Effector memory CD4-positive, alpha-beta T cell (primary cell): ENCODE results near the gene ARHGDIG.
A peak's percentile ranks its signal among the peaks of the same experiment; 100 is the strongest.

Experiments
- DNase-seq, 3 donors: peaks; one replicate each; pipeline ENCODE4 v3.0.0-alpha.2; 2020
- H3K27ac ChIP-seq: 2 replicates; pipeline ENCODE4 v1.7.0; 2013; ENCODE audit warnings: mild to moderate bottlenecking, low read length, moderate library complexity; ENCODE audit not compliant: insufficient read depth, poor library complexity, severe bottlenecking
- H3K27me3 ChIP-seq: replicated peaks from 2 replicates; pipeline ENCODE4 v1.7.0; 2013; ENCODE audit warnings: mild to moderate bottlenecking, low read length; ENCODE audit not compliant: insufficient read depth, control insufficient read depth, poor library complexity, severe bottlenecking
- H3K36me3 ChIP-seq: 2 replicates; pipeline ENCODE4 v1.7.0; 2013; ENCODE audit warnings: mild to moderate bottlenecking, low read length, moderate library complexity; ENCODE audit not compliant: control insufficient read depth, insufficient read depth
- H3K4me1 ChIP-seq: 2 replicates; pipeline ENCODE4 v1.7.0; 2013; ENCODE audit warnings: low read length, mild to moderate bottlenecking; ENCODE audit not compliant: control insufficient read depth, insufficient read depth, poor library complexity, severe bottlenecking
- H3K4me3 ChIP-seq: 2 replicates; pipeline ENCODE4 v1.7.0; 2013; ENCODE audit warnings: low read length, low read depth, mild to moderate bottlenecking; ENCODE audit not compliant: insufficient read depth, poor library complexity, severe bottlenecking
- H3K9me3 ChIP-seq: 2 replicates; pipeline ENCODE4 v1.7.0; 2013; ENCODE audit warnings: mild to moderate bottlenecking, low read length, moderate library complexity; ENCODE audit not compliant: control insufficient read depth

Gene ARHGDIG

DNA sequence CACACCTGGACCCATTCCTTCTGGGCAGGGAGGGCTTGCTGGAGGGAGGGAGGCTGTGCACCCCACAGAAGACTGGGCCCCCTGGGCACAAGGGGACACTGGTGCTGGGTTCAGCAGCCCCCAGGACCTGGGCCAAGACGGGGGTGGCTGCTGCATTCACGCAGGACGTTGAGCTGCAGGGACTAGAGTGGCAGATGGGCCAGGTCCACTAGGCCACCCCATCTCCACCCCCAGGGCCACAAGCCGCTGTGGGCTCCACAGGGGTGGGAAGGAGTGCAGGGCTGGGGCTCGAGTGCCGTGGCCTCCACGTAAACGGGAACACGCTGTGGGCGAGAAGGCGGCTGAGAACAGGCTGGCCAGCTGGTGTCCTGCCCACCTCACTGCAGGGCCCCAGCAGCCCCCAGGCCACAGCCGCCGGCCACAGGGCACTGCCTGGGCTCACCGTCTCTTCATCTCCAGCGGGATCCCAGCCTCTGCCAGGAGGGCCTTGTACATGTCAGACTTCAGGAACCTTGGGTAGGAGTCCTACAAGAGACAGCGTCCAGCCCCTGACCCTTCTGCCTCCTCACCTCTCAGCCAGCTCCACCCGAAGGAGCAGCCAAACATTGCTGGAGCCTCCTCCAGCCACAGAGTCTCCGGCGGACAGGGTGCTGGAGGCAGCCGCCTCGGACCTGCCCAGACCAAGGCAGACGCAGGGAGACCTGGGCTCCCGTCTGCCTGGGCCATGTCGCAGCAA is 11.2 kb upstream of the ARHGDIG start:
- no peak overlapping the region for H3K27ac ChIP-seq
- no peak overlapping the region for H3K4me3 ChIP-seq
- no peaks in the 10 kb centered on the region for H3K4me1 ChIP-seq
- peaks cover 3% of the 10 kb centered on the region for H3K27me3 ChIP-seq
- H3K36me3 ChIP-seq: peaks cover 4% of the 10 kb centered on the region
- no peaks in the 10 kb centered on the region for H3K9me3 ChIP-seq
- no peak for DNase-seq

DNA sequence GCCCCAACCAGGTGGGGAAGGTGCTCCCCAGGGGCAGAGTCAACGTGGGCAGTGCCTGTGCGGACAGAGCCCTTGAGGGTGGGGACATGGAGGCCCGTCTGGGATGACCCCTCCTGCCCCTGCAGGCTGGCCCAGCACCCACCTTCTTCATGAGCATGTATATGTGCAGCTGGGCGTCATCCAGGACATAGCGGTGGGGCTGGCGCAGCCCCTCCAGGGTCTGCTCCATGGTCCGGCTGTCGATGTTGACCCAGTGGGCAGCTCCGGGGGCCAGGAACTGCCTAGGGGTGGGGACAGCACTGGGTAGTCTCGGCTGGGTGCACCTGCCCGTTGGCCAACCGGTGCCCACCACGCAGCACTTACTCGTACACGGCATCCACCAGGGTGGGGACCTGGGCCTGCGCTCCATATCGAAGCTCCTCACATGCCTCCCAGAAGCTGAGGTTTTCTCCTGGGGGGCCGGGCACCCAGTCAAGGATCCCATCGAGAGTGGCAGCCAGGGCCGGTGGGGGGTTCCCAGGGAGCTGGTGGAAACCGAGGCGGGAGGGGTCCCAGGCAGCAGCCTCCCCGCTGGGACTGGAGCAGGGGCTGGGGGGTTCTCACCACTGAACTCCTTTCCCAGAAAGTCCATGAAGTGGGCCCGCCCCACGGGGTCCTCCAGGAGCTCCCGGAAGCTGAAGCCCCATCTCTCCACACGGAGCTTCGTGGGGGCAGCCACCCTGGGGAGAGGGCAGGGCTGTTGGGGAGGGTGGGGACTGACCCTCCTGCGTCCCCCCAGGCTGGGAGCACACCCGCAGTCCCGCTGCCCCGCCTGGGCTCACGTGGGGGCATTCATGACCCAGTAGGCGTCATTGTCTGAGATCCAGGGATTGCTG is 9.8 kb upstream of the ARHGDIG start:
- Histone ChIP-seq H3K4me3 (no peak overlapping the region), H3K9me3 (no peaks in the 10 kb centered on the region), H3K27ac (no peak overlapping the region), H3K4me1 (peaks cover 3% of the 10 kb centered on the region), H3K36me3 (no peaks in the 10 kb centered on the region), H3K27me3 (peaks cover 15% of the 10 kb centered on the region)
- DNase-seq: no peak

DNA sequence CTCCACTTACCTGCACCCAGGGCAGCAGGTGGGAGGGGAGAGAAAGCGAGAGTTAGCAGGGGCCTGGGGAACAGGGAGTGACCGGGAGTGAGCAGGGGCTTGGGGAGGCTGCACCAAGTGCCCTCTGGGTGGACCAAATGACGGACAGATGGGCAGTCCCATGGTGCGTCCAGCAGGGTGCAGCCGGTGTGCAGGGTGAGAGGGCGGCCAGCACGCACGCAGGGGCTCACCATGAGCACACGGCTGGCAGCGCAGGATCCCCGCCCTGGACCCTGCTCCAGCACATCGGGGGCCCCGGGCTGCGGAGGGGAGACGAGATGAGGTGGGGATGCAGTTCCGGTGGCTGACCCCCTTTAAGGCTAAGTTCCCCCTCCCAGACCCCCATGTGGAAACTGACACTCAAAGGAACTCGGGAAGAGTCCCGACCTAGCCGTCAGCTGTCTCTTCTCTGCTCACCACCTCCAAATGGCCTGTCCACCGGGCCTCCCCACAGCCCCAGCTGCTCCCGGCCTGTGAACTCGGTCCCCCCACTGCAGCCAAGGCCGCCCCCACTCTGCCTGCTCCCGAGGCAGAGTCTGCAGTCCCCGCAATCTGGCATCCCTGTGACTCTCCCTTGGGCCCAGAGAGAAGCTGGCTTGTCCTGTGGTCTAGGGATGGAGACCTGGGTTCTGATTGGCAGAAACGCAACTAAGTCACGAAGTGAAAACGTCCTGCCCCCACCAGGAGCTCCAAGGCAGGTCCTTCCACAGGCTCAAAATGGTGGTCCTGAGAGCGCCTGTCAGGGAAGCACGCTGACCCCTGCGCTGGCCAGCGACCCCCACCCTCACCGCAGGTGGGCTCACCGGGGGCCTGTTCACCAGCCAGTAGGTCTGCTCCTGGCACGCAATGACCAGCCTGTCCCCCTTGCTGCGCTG is 7.5 kb upstream of the ARHGDIG start:
- Histone ChIP-seq H3K36me3 (no peaks in the 10 kb centered on the region), H3K4me3 (no peak overlapping the region), H3K27ac (no peak overlapping the region), H3K4me1 (peaks cover 6% of the 10 kb centered on the region), H3K27me3 (peaks cover 15% of the 10 kb centered on the region), H3K9me3 (no peaks in the 10 kb centered on the region)
- no peak for DNase-seq

DNA sequence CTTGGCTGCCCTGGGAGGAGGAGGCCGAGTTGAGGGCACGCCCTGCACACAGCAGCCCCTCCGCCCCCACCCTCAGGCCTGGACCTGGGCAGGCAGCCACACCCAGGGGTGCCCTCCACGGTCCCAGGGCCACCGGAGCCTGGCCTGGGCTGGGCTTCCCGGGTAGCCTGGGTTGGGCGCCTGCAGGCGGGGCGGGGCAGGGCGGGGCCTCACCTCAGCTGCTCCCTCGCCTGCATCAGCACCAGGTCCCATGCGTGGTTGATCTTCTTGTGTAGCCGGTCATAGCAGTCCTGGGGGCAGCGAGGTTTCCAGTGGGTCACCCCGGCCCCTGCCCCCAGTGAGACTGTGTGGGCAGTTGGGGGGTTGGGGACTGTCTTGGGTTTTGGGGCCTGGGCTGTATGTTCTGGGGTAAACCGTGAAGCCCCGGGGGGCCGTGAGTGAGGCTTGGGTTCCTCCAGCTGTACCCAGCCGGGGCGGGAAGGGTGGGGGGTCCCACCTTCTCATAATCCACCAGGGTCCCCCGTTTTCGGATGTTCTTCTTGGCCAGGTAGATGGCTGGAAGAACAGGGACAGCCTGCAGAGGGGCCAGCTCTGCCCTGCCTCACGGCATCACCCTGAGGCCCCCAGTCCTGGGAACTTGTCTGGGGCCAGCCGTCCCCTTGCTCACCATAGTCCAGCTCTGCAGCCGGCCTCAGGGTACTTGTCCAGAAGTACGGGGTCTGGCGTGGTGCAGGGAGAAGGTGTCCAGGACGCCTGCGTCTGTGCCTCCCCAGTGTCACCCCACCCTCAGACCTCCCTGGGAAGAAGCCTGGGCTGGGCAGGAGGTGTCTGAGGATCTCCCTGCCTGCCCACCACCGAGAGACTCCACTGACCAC is 6.6 kb upstream of the ARHGDIG start:
- peaks cover 15% of the 10 kb centered on the region for H3K27me3 ChIP-seq
- H3K4me1 ChIP-seq: peaks cover 7% of the 10 kb centered on the region
- DNase-seq: no peak
- H3K27ac ChIP-seq: no peak overlapping the region
- H3K4me3 ChIP-seq: no peak overlapping the region
- no peaks in the 10 kb centered on the region for H3K36me3 ChIP-seq
- no peaks in the 10 kb centered on the region for H3K9me3 ChIP-seq

DNA sequence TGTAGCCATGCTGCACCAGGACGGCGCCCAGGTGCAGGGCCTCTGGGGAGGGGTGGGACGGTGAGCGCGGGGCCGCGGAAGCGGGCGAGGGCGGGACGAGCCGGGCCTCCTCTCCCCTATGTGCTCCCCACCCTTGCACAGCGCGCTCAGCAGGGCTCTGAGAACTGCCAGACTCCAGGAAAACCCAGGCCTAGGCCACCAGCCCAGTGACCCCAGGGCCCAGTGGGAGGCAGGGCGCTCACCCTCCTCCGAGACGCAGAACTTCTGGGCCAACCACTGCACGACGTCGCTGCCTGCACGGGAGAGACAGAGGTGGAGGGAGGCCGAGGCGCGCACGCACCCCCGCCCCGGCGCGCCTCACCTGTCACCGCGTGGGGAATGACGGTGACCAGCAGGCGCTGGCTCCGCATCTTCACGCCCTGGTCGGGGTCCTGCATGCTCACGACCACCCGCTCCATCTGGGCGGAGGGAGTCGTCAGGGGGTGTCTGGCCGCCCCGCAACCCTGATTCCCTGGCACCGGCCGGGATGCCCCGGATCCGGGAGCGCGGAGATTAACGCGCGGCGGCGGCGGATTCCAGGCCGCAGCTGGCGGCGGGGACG is 5.2 kb upstream of the ARHGDIG start:
- no peaks in the 10 kb centered on the region for H3K36me3 ChIP-seq
- H3K4me1 ChIP-seq: peaks cover 18% of the 10 kb centered on the region
- no peaks in the 10 kb centered on the region for H3K9me3 ChIP-seq
- peaks cover 19% of the 10 kb centered on the region for H3K27me3 ChIP-seq
- no peak overlapping the region for H3K27ac ChIP-seq
- DNase-seq: no peak
- H3K4me3 ChIP-seq: peak overlapping the region; percentile 25

DNA sequence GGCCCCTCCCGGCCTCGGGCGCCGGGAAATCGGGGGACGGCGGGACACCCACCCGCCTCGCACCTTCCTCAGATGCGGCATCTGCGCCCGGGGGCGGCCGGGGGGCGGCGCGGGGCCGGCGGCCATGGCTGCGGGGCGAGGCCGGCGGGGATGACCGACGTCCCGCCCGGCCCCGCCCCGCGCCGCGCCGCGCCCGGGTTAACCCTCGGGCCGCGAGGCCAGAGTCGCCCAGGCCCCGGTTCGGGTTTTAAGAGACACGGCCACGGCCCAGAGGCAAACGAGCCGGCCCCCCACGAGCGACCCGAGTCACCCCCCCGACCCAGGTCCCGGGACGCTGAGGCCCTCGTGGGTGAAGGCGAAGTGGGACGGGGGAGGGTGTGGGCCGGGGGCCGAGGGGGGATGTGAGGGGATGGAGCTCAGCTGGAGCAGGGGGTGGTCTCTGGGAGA is 4.6 kb upstream of the ARHGDIG start, which contains the start of gene RGS11:
TSS of gene RGS11 (minus strand) at position 159 of the 447 bp plus-strand sequence. CDS start at position 126, 33 bp downstream.
- H3K36me3 ChIP-seq: no peaks in the 10 kb centered on the region

DNA sequence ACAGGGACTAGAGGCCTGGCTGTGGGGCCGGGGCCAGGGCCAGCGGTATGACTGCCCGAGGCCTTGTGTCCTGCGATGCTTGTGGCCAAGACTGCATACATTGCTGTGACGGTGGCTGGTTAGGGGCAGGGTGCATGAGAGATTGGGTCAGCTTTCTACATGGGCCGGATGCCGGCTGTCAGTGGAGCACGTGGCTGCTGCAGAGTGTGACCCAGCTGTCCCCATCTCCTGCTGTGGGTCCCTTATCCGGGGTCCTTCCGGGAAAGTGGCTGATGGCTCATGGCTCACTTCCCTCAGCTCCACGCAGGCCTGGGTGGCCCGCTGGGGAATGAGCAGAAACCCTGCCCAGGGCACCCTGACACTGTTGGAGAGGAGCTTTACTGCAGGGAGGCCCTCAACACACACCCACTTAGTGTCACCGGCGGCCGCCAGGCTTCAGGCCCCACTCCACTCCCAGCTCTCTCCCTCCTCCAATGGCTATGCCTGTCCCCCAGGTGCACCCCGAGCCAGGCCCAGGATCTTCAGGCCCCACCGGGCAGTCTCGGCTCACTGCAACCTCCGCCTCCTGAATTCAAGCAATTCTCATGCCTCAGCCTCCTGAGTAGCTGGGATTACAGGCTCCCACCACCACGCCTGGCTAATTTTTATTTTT is 3.8 kb upstream of the ARHGDIG start:
- Histone ChIP-seq H3K4me1 (peaks cover 28% of the 10 kb centered on the region), H3K4me3 (no peak overlapping the region), H3K9me3 (no peaks in the 10 kb centered on the region), H3K27me3 (peaks cover 28% of the 10 kb centered on the region), H3K27ac (no peak overlapping the region), H3K36me3 (no peaks in the 10 kb centered on the region)
- DNase-seq: no peak

More for the DNA sequence above, 4.6 kb upstream of the ARHGDIG start, which contains the start of gene RGS11:
- peaks cover 20% of the 10 kb centered on the region for H3K27me3 ChIP-seq
- H3K27ac ChIP-seq: no peak within 1 kb of the TSS
- H3K9me3 ChIP-seq: no peaks in the 10 kb centered on the region
- H3K4me1 ChIP-seq: peaks cover 21% of the 10 kb centered on the region
- peak within 1 kb of the TSS; percentile 25 for H3K4me3 ChIP-seq
- no peak for DNase-seq

DNA sequence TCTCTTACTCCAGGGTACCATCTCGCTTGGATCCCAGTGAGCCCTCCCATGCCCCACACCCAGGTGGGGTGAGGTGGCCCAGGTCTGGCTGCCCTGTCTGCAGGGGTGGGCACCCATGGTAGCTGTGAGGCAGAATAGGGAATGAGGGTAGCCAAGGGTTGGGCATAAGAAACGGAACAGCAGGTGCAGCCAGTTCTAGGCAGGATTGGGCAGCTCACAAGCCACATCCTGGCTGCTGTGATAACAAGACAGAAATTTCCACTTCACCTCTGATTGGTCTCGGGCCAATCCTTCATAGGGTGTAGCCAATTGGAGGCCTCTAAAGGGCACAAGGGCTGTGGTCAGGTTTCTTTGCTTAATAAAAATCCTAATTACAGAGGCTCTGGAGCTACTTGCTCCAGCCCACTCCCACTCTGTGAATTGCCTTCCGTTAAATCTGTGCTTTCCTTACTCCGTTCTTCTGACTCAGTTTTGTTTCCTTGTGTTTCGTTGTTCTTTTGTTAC is 1.5 kb upstream of the ARHGDIG start:
- no peak overlapping the region for H3K4me3 ChIP-seq
- peaks cover 31% of the 10 kb centered on the region for H3K27me3 ChIP-seq
- H3K36me3 ChIP-seq: no peaks in the 10 kb centered on the region
- peak in 2 of 3 donors; percentile 6 to 32 for DNase-seq
- no peak overlapping the region for H3K27ac ChIP-seq
- H3K9me3 ChIP-seq: no peaks in the 10 kb centered on the region
- H3K4me1 ChIP-seq: peaks cover 28% of the 10 kb centered on the region
